GM10266 (cell line): ENCODE results near the gene SETD7.

Source experiments
- DNase-seq: peaks from one replicate; pipeline ENCODE4 v3.0.0; 2012; ENCODE audit errors: extremely low spot score
- TF ChIP-seq, protein P1 (sequence below): IDR thresholded peaks from 2 replicates; pipeline ENCODE4 v1.5.1; 2012; ENCODE audit warnings: mild to moderate bottlenecking, low read depth; ENCODE audit not compliant: control insufficient read depth, insufficient read depth; ENCODE audit errors: missing control alignments

The SETD7 gene

GRCh38 chr4:139562067-139562684, 6.2 kb upstream of the SETD7 start:
- TF ChIP-seq, protein P1, sequence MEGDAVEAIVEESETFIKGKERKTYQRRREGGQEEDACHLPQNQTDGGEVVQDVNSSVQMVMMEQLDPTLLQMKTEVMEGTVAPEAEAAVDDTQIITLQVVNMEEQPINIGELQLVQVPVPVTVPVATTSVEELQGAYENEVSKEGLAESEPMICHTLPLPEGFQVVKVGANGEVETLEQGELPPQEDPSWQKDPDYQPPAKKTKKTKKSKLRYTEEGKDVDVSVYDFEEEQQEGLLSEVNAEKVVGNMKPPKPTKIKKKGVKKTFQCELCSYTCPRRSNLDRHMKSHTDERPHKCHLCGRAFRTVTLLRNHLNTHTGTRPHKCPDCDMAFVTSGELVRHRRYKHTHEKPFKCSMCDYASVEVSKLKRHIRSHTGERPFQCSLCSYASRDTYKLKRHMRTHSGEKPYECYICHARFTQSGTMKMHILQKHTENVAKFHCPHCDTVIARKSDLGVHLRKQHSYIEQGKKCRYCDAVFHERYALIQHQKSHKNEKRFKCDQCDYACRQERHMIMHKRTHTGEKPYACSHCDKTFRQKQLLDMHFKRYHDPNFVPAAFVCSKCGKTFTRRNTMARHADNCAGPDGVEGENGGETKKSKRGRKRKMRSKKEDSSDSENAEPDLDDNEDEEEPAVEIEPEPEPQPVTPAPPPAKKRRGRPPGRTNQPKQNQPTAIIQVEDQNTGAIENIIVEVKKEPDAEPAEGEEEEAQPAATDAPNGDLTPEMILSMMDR, result no peak
- DNase-seq, result no peak

DNA sequence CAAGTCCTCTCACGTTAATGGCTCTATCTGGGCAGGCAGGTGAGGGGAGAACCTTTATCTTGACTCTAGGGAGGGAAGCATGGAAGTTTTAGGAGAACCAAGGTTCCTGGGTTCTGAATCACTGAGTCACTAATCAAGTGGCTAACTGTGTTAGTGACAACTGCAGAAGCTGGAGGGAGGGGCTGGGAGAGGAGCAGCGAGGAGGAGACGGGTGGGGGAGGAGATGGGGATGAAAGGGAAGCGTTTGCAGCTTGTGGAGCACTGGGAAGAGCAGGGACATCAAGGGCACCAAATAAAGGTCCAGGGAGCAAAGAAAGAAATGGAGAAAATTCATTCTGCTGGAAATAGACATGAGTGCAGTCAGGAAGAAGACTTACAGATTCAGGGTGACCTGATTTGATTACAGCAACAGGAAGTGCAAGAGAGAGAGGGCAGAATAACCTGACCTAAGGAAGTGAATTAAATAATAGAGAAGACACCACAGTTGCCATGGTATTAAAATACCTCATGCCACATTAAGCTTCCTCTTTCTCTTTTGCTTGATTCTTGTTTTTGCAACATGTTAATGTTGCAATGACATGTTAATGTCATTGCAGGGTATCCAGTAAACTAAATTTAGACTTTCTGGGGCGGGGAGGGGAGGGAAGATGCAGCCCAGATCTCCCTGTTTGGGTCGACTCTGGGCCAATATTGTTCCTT, 4.5 kb upstream of the SETD7 start:
- DNase-seq, result peak; percentile 39
- TF ChIP-seq, protein P1, result no peak

DNA sequence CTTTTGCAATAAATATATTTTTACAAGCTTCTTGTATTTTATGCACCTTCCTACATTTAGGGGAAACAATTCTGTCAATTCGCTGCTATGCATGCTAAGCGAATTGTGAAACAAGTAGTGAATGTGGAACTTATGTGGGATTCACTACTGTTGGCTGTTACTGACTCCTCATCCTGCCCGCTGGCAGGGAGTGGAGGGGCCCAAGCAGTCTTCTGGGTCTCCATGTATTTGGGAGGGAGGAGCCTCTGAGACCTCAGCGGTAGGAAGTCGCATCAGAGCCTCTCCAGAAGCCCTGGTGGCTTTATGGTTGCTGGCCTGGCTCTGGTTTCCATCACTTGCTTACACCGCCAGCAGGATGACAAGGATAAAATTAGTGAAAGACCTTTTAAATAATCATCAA, 3.7 kb upstream of the SETD7 start:
- TF ChIP-seq, protein P1, result no peak
- DNase-seq, result no peak

GRCh38 chr4:139559089-139559479, 3.1 kb upstream of the SETD7 start:
- no peak for DNase-seq
- TF ChIP-seq, protein P1, result no peak

GRCh38 chr4:139558235-139559088, 2.4 kb upstream of the SETD7 start:
- TF ChIP-seq, protein P1, result no peak
- DNase-seq, result no peak

GRCh38 chr4:139557556-139558110, 1.6 kb upstream of the SETD7 start:
- TF ChIP-seq, protein P1, result no peak
- DNase-seq, result no peak
